Measurements from ENCODE around the gene WIF1.
A peak's percentile ranks its signal among the peaks of the same experiment; 100 is the strongest.

Gene WIF1

GRCh38 chr12:65121956-65122469, 908 bp upstream of the WIF1 start:
- DNase-seq: no peak

- DNase-seq: no peak
Observed at GRCh38 chr12:65119063-65119462, 2.0 kb downstream of the WIF1 start.

GRCh38 chr12:65113621-65114035, 7.5 kb downstream of the WIF1 start:
- no peak for DNase-seq

GRCh38 chr12:65106948-65107347, 14.2 kb downstream of the WIF1 start:
- DNase-seq: peak in 1 of 2 experiments; percentile 29

GRCh38 chr12:65100140-65100539, 21.0 kb downstream of the WIF1 start:
- no peak for DNase-seq

GRCh38 chr12:65099182-65099581, 21.9 kb downstream of the WIF1 start:
- DNase-seq: no peak

GRCh38 chr12:65098364-65098763, 22.7 kb downstream of the WIF1 start:
- no peak for DNase-seq

GRCh38 chr12:65094722-65095121, 26.4 kb downstream of the WIF1 start:
- DNase-seq: no peak

- no peak for DNase-seq
Observed at GRCh38 chr12:65093606-65094005, 27.5 kb downstream of the WIF1 start.

- no peak for DNase-seq
Observed at GRCh38 chr12:65090461-65090860, 30.6 kb downstream of the WIF1 start.

GRCh38 chr12:65086236-65086635, 34.9 kb downstream of the WIF1 start:
- no peak for DNase-seq

- no peak for DNase-seq
Observed at GRCh38 chr12:65084579-65084978, 36.5 kb downstream of the WIF1 start.

GRCh38 chr12:65083581-65083980, 37.5 kb downstream of the WIF1 start:
- DNase-seq: no peak

- DNase-seq: peak; percentile 17 to 79
Observed at GRCh38 chr12:65082406-65082805, 38.7 kb downstream of the WIF1 start.

- DNase-seq: no peak
Observed at GRCh38 chr12:65081496-65081895, 39.6 kb downstream of the WIF1 start.

GRCh38 chr12:65074932-65075331, 46.2 kb downstream of the WIF1 start:
- DNase-seq: no peak

- DNase-seq: no peak
Observed at GRCh38 chr12:65069336-65069735, 51.8 kb downstream of the WIF1 start.

GRCh38 chr12:65067383-65067782, 53.7 kb downstream of the WIF1 start:
- no peak for DNase-seq

GRCh38 chr12:65055859-65056258, 65.2 kb downstream of the WIF1 start:
- peak in 1 of 2 experiments; percentile 7 for DNase-seq

GRCh38 chr12:65051218-65051617, 69.9 kb downstream of the WIF1 start:
- no peak for DNase-seq

GRCh38 chr12:65045269-65045668, 75.8 kb downstream of the WIF1 start:
- no peak for DNase-seq

- no peak for DNase-seq
Observed at GRCh38 chr12:65039301-65039700, 81.8 kb downstream of the WIF1 start.

GRCh38 chr12:65025136-65025535, 96.0 kb downstream of the WIF1 start:
- DNase-seq: peak; percentile 13 to 65

- no peak for DNase-seq
Observed at GRCh38 chr12:65023485-65023884, 97.6 kb downstream of the WIF1 start.

GRCh38 chr12:65022960-65023359, 98.1 kb downstream of the WIF1 start:
- no peak for DNase-seq

GRCh38 chr12:65022421-65022820, 98.7 kb downstream of the WIF1 start:
- no peak for DNase-seq
